Hepatocyte (in vitro differentiated cells): Measurements from ENCODE around the gene C6orf141. TPM values are rescaled to one million over a fixed set of nuclear protein-coding genes. Genes with fewer than 3 reads are reported as not detected.
A peak's percentile ranks its signal among the peaks of the same experiment; 100 is the strongest.

Source experiments
- DNase-seq: peaks from one replicate; pipeline ENCODE4 v3.0.0-alpha.2; 2016; ENCODE audit warnings: low spot score
- H2AFZ ChIP-seq: fragments of 200-600 bp; sonication (generic); 2 replicates; pipeline ENCODE4 v1.6.0; 2016; ENCODE audit warnings: antibody characterized with exemption, mild to moderate bottlenecking
- H3K27ac ChIP-seq: fragments of 200-600 bp; sonication (generic); 2 replicates; pipeline ENCODE4 v1.5.1; 2016; ENCODE audit warnings: mild to moderate bottlenecking
- H3K27me3 ChIP-seq: fragments of 200-600 bp; sonication (generic); 2 replicates; pipeline ENCODE4 v1.6.1; 2016
- H3K36me3 ChIP-seq: fragments of 200-600 bp; sonication (generic); replicated peaks from 2 replicates; pipeline ENCODE4 v1.5.1; 2016; ENCODE audit warnings: low read depth; ENCODE audit not compliant: insufficient read depth
- H3K4me1 ChIP-seq: fragments of 200-600 bp; sonication (generic); 2 replicates; pipeline ENCODE4 v1.5.1; 2016; ENCODE audit warnings: mild to moderate bottlenecking, moderate library complexity; ENCODE audit not compliant: insufficient read depth
- H3K4me2 ChIP-seq: fragments of 200-600 bp; sonication (generic); 2 replicates; pipeline ENCODE4 v1.6.0; 2016
- H3K4me3 ChIP-seq: fragments of 200-600 bp; sonication (generic); 2 replicates; pipeline ENCODE4 v1.5.1; 2016; ENCODE audit warnings: mild to moderate bottlenecking
- H3K79me2 ChIP-seq: fragments of 200-600 bp; sonication (generic); 2 replicates; pipeline ENCODE4 v1.6.0; 2017; ENCODE audit warnings: mild to moderate bottlenecking
- H3K9me2 ChIP-seq: fragments of 200-600 bp; sonication (generic); replicated peaks from 2 replicates; pipeline ENCODE4 v1.6.0; 2017; ENCODE audit warnings: mild to moderate bottlenecking; ENCODE audit not compliant: insufficient read depth
- H3K9me3 ChIP-seq: fragments of 200-600 bp; sonication (generic); 2 replicates; pipeline ENCODE4 v1.5.1; 2016; ENCODE audit warnings: low read depth, mild to moderate bottlenecking
- H4K20me1 ChIP-seq: fragments of 200-600 bp; sonication (generic); 2 replicates; pipeline ENCODE4 v1.6.0; 2016; ENCODE audit warnings: mild to moderate bottlenecking; ENCODE audit not compliant: insufficient read depth, poor library complexity, severe bottlenecking
- EZH2 ChIP-seq: fragments of 200-600 bp; sonication (generic); IDR thresholded peaks from 2 replicates; pipeline ENCODE4 v1.6.1; 2016; ENCODE audit warnings: antibody characterized with exemption, mild to moderate bottlenecking, borderline replicate concordance
- EZH2phosphoT487 ChIP-seq: fragments of 200-600 bp; sonication (generic); IDR thresholded peaks from one replicate; pipeline ENCODE4 v1.6.1; 2018; ENCODE audit warnings: antibody characterized with exemption, mild to moderate bottlenecking, low read depth, moderate library complexity; ENCODE audit not compliant: unreplicated experiment, severe bottlenecking
- WGBS: methylation state at CpG from one replicate; pipeline ENCODE4 v1.1.6; 2016; ENCODE audit warnings: low lambda C conversion rate; ENCODE audit errors: missing lambda C conversion rate; 5-methylcytosine and 5-hydroxymethylcytosine counted together
- polyA plus RNA-seq: library from polyadenylated mRNA; unstranded; fragments of >200 nt; fragmentation: Nextera tagmentation; extraction: Ambion mirVana; gene quantifications from 2 replicates; pipeline ENCODE4 v1.2.1, GENCODE V29; 2016
- total RNA-seq: library from RNA; depleted of rRNA; stranded (reverse); fragments of >200 nt; gene quantifications from 2 replicates; pipeline ENCODE4 v1.2.3, GENCODE V29; 2014
- TF ChIP-seq, protein P1 (sequence below): fragments of 200-600 bp; sonication (generic); IDR thresholded peaks from 2 replicates; pipeline ENCODE4 v1.5.1; 2016; ENCODE audit warnings: antibody characterized with exemption, mild to moderate bottlenecking; ENCODE audit not compliant: poor library complexity

The C6orf141 gene
- total and polyA plus RNA-seq, 2 experiments from 2014 or later = 2.9 to 4.5 TPM

DNA sequence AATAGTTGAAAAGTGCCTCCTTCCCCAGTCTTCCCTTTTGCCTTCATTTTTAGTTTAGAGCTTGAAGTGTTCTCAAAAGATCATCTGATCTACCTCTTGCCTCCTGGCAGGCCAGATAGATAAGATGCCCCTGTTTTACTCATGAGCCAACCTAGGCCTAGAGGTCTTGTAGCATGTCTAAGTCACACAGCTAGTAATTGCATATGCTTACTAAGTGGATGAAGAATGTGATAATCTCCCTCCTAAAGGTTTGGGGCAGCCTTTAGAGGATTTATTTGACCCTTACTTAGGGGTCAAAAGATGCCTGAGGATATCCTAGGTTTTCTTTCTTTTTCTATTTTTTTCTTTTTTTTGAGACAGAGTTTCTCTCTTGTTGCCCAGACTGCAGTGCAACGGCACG lies 2.1 kb downstream of the C6orf141 start:
- H3K4me1 ChIP-seq = peaks cover 3% of the 10 kb centered on the region
- no peaks in the 10 kb centered on the region for H3K9me3 ChIP-seq
- H3K4me2 ChIP-seq = peak overlapping the region; percentile 98
- H3K9me2 ChIP-seq = no peaks in the 10 kb centered on the region
- H3K36me3 ChIP-seq = no peaks in the 10 kb centered on the region
- 95% methylated on average over 2 of the region's 2 CpGs for WGBS
- H3K27ac ChIP-seq = no peak overlapping the region
- H2AFZ ChIP-seq = no peak overlapping the region
- no peak for TF ChIP-seq EZH2
- TF ChIP-seq EZH2phosphoT487 = no peak
- TF ChIP-seq, protein P1, sequence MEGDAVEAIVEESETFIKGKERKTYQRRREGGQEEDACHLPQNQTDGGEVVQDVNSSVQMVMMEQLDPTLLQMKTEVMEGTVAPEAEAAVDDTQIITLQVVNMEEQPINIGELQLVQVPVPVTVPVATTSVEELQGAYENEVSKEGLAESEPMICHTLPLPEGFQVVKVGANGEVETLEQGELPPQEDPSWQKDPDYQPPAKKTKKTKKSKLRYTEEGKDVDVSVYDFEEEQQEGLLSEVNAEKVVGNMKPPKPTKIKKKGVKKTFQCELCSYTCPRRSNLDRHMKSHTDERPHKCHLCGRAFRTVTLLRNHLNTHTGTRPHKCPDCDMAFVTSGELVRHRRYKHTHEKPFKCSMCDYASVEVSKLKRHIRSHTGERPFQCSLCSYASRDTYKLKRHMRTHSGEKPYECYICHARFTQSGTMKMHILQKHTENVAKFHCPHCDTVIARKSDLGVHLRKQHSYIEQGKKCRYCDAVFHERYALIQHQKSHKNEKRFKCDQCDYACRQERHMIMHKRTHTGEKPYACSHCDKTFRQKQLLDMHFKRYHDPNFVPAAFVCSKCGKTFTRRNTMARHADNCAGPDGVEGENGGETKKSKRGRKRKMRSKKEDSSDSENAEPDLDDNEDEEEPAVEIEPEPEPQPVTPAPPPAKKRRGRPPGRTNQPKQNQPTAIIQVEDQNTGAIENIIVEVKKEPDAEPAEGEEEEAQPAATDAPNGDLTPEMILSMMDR = no peak
- H4K20me1 ChIP-seq = no peaks in the 10 kb centered on the region
- no peak for DNase-seq
- no peaks in the 10 kb centered on the region for H3K79me2 ChIP-seq
- H3K27me3 ChIP-seq = peaks cover 3% of the 10 kb centered on the region
- H3K4me3 ChIP-seq = no peak overlapping the region

DNA sequence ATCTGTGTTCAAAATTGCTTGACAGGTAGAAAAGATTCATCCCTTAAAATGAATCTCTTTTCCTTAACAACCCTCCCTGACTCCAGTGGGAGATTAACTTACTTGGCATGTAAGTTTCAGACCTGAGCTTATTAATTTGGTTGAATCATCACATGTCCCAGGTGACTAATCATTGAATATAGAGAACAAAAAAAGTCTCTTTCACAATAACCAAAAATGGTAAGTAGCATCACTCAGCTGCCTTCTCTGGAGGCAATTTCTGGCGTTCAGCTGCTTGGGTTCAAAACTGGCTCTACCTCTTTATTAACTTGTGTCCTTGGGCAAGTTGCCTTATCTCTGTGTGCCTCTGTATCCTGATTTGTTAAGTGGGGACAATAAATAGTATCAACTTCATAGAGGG lies 2.9 kb downstream of the C6orf141 start:
- DNase-seq = no peak
- Histone ChIP-seq H2AFZ (no peak overlapping the region), H3K4me1 (peaks cover 3% of the 10 kb centered on the region), H3K4me2 (no peak overlapping the region), H3K9me3 (no peaks in the 10 kb centered on the region), H3K27me3 (peaks cover 3% of the 10 kb centered on the region), H3K79me2 (no peaks in the 10 kb centered on the region), H3K27ac (no peak overlapping the region), H3K36me3 (no peaks in the 10 kb centered on the region), H3K9me2 (no peaks in the 10 kb centered on the region), H4K20me1 (no peaks in the 10 kb centered on the region), H3K4me3 (no peak overlapping the region)
- WGBS = 67% methylated on average over 1 of the region's 1 CpG
- TF ChIP-seq EZH2 = no peak
- TF ChIP-seq, protein P1 = no peak
- TF ChIP-seq EZH2phosphoT487 = no peak

DNA sequence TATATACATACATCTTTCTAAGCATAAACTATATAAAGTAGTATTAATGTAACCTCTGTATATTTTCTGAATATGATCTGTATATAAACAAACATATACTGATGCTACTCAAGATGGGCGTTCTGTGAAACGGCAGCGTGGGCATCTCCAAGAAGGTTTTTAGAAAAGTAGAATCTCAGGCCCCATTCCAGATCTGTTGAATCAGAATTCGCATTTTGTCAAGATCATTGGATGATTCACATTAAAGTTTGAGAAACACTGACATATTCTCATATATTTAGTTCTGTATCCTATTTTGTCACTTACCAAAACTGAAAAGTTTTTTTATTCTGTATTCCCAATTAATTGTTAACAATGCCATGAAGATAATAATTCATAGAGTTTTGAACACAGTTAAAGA lies 5.5 kb downstream of the C6orf141 start:
- Histone ChIP-seq H3K79me2 (no peaks in the 10 kb centered on the region), H3K9me2 (no peaks in the 10 kb centered on the region), H3K36me3 (no peaks in the 10 kb centered on the region), H3K4me2 (no peak overlapping the region), H3K27me3 (no peaks in the 10 kb centered on the region), H2AFZ (no peak overlapping the region), H3K4me1 (peaks cover 2% of the 10 kb centered on the region), H3K27ac (peak overlapping the region; percentile 36), H4K20me1 (no peaks in the 10 kb centered on the region), H3K4me3 (no peak overlapping the region), H3K9me3 (no peaks in the 10 kb centered on the region)
- TF ChIP-seq EZH2phosphoT487 = no peak
- 71% methylated on average over 4 of the region's 4 CpGs for WGBS
- DNase-seq = no peak

DNA sequence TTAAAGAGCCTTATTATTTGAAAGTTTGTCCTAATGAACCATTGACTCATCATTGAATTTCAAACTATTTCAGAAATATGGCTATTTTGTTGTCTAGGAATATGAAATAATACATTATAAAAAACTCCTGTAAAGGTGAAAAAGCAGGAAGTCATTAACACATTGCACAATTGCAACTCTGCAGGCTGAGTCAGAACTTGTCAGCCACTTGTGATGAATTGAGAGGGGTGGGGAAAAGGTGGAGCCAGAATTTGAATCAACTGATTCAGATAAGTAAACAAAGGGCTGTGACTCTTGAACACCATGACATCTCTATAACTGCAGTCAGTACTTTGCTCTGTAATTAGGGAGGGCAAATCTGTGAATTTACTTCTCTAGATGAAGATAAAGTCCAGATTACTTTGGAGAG lies 6.0 kb downstream of the C6orf141 start:
- Histone ChIP-seq H3K4me1 (no peaks in the 10 kb centered on the region), H3K9me3 (no peaks in the 10 kb centered on the region), H4K20me1 (no peaks in the 10 kb centered on the region), H3K79me2 (no peaks in the 10 kb centered on the region), H2AFZ (no peak overlapping the region), H3K36me3 (no peaks in the 10 kb centered on the region), H3K9me2 (no peaks in the 10 kb centered on the region), H3K27ac (peak overlapping the region; percentile 50), H3K4me2 (no peak overlapping the region), H3K27me3 (no peaks in the 10 kb centered on the region), H3K4me3 (no peak overlapping the region)
- peak; percentile 82 for DNase-seq
- TF ChIP-seq EZH2 (no peak), EZH2phosphoT487 (no peak)
- TF ChIP-seq, protein P1 = no peak
